ENCODE measurements around the gene NAP1L4. TPM values are rescaled to one million over a fixed set of nuclear protein-coding genes. Genes with fewer than 3 reads are reported as not detected.

NAP1L4 gene
- total RNA-seq, 2 donors from 2014 or later = 198 to 206 TPM

DNA sequence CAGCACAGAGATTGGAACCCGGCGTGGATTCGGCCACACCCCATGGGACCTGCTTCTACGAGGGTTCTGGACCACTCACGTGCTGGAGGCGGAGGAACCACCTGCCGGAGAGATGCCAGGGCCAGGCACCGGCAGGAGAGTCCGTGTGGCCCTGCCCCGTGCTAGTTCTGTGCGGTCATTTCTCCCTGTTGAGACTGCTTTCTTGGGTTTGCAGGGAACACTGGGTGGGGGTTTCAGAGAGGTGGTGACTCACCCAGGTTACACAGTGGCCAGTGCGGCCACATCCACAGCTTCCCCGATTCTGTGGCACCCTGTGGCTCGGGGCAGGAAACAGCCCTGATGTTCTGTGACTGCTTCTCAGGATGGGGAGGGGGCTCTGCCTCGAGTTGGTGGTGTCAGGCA, 59.3 kb downstream of the NAP1L4 start:
- H3K9ac ChIP-seq (ENCODE audit: extremely low read depth, low read length, poor library complexity, severe bottlenecking) = no peak overlapping the region
- no peak overlapping the region for H3K4me3 ChIP-seq (ENCODE audit: low read length)
- H3K4me3 Mint-ChIP-seq = no peak overlapping the region
- no peak overlapping the region for H3K27ac Mint-ChIP-seq
- TF ChIP-seq CTCF (conservative IDR thresholded peaks at IDR 0.05) = no peak
- peaks cover 7% of the 10 kb centered on the region for H3K36me3 Mint-ChIP-seq (ENCODE audit: low read depth)
- peaks cover 11% of the 10 kb centered on the region for H3K9me3 Mint-ChIP-seq
- no peak overlapping the region for H3K27ac ChIP-seq (ENCODE audit: low read depth, low read length)
- peaks cover 14% of the 10 kb centered on the region for H3K9me3 ChIP-seq (ENCODE audit: control insufficient read depth, low read length)
- no peak for DNase-seq
- H3K27me3 Mint-ChIP-seq (ENCODE audit: insufficient read depth) = peaks cover 22% of the 10 kb centered on the region
- 80 to 90% methylated on average over 6 to 15 of the region's 15 CpGs for WGBS, 2 experiments (ENCODE audit: insufficient coverage in 1 of 2, insufficient read length in 1 of 2)
- H3K4me1 ChIP-seq (ENCODE audit: control insufficient read depth, insufficient read depth, low read length) = no peaks in the 10 kb centered on the region
- peaks cover 24% of the 10 kb centered on the region for H3K27me3 ChIP-seq (ENCODE audit: control insufficient read depth, insufficient read depth, low read length, poor library complexity, severe bottlenecking)
- H3K36me3 ChIP-seq (ENCODE audit: control insufficient read depth, insufficient read depth, low read length) = no peaks in the 10 kb centered on the region
- peaks cover 8% of the 10 kb centered on the region for H3K4me1 Mint-ChIP-seq

DNA sequence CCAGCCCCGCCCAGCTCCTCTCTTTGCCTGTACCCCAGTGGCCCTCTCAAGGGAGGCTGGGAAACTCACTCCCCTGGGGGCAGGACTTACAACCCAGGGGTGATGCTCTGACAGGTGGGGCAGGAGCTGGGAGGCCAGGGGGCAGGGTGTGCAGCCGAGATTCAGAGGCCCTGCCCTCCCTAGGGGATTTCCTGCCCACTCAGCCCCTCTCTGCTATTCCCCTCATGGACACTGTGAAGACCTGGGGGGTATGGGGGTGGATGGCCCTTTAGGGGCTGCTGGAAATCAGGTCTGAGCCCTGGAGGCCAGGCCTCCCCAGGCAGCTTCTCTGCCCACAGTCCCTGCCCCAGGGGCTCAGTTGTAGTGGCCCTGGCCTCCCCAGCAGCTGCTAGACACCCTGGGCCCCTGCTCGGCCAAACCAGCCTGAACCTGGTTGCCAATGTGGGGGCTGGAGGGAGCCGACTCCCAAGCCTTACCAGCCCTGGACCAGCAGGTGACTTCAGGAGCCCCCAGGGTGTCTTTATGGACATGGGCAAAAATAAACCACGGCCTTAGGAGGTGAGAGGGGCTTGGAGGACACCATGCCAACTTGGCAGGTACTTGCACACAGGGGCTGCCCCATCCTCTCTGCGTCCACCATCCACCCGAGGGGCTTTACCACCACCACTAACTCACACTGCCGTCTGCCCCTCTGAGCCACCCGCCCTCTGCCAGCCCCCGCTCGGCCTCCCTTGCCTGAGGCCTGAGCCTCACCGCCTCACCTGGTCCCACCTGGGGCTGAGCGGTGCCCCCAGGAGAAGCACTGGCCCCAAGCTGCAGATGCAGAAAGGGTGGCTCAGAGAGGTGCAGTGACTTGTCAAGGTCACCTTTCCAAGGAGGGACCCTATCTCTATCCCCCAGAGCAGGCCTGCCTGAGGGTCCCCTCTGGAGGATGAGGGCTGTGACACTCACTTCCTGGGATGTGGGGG, 60.1 kb downstream of the NAP1L4 start:
- H3K4me3 ChIP-seq (ENCODE audit: low read length) = no peak overlapping the region
- H3K9me3 ChIP-seq (ENCODE audit: control insufficient read depth, low read length) = peaks cover 6% of the 10 kb centered on the region
- DNase-seq = no peak
- Mint-ChIP-seq H3K4me1 (peaks cover 8% of the 10 kb centered on the region), H3K27ac (no peak overlapping the region), H3K36me3 (ENCODE audit: low read depth) (peaks cover 2% of the 10 kb centered on the region), H3K27me3 (ENCODE audit: insufficient read depth) (peaks cover 30% of the 10 kb centered on the region), H3K4me3 (no peak overlapping the region), H3K9me3 (peaks cover 3% of the 10 kb centered on the region)
- no peaks in the 10 kb centered on the region for H3K36me3 ChIP-seq (ENCODE audit: control insufficient read depth, insufficient read depth, low read length)
- no peak for TF ChIP-seq CTCF (conservative IDR thresholded peaks at IDR 0.05)
- H3K9ac ChIP-seq (ENCODE audit: extremely low read depth, low read length, poor library complexity, severe bottlenecking) = no peak overlapping the region
- no peak overlapping the region for H3K27ac ChIP-seq (ENCODE audit: low read depth, low read length)
- 80 to 82% methylated on average over 1 to 12 of the region's 13 CpGs for WGBS, 2 experiments (ENCODE audit: insufficient coverage in 1 of 2, insufficient read length in 1 of 2)
- no peaks in the 10 kb centered on the region for H3K4me1 ChIP-seq (ENCODE audit: control insufficient read depth, insufficient read depth, low read length)
- peaks cover 32% of the 10 kb centered on the region for H3K27me3 ChIP-seq (ENCODE audit: control insufficient read depth, insufficient read depth, low read length, poor library complexity, severe bottlenecking)

DNA sequence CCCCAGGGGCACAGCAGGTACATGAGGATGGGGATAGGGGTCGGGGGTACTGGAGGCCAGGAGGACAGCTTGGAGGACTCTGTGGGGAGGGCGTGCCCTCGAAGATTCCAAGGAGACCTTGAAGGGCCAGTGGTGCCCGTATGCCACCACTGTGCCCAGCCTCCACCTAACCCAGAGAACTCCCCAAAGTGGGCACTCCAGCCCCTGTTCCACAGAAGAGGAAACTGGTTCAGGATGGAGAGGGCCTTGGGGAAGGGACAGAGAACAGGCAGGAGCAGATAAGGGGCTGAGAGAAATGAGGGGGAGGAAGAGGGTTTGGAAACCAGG, 60.7 kb downstream of the NAP1L4 start:
- peaks cover 33% of the 10 kb centered on the region for H3K27me3 ChIP-seq (ENCODE audit: control insufficient read depth, insufficient read depth, low read length, poor library complexity, severe bottlenecking)
- TF ChIP-seq CTCF (conservative IDR thresholded peaks at IDR 0.05) = no peak
- no peak overlapping the region for H3K9ac ChIP-seq (ENCODE audit: extremely low read depth, low read length, poor library complexity, severe bottlenecking)
- H3K4me1 Mint-ChIP-seq = peaks cover 8% of the 10 kb centered on the region
- 33 to 86% methylated on average over 1 to 4 of the region's 4 CpGs for WGBS, 2 experiments (ENCODE audit: insufficient coverage in 1 of 2, insufficient read length in 1 of 2)
- no peak overlapping the region for H3K4me3 Mint-ChIP-seq
- no peaks in the 10 kb centered on the region for H3K9me3 Mint-ChIP-seq
- no peak for DNase-seq
- no peak overlapping the region for H3K27ac ChIP-seq (ENCODE audit: low read depth, low read length)
- peaks cover 36% of the 10 kb centered on the region for H3K27me3 Mint-ChIP-seq (ENCODE audit: insufficient read depth)
- H3K9me3 ChIP-seq (ENCODE audit: control insufficient read depth, low read length) = no peaks in the 10 kb centered on the region
- H3K4me1 ChIP-seq (ENCODE audit: control insufficient read depth, insufficient read depth, low read length) = no peaks in the 10 kb centered on the region
- H3K36me3 ChIP-seq (ENCODE audit: control insufficient read depth, insufficient read depth, low read length) = no peaks in the 10 kb centered on the region
- H3K27ac Mint-ChIP-seq = no peak overlapping the region
- no peaks in the 10 kb centered on the region for H3K36me3 Mint-ChIP-seq (ENCODE audit: low read depth)
- H3K4me3 ChIP-seq (ENCODE audit: low read length) = no peak overlapping the region
